ENCODE data around the gene RNF7.

GRCh38 chr3:141722081-141722480, 16.0 kb upstream of the RNF7 start:
- TF ChIP-seq CTCF (IDR thresholded peaks at IDR 0.05; ENCODE audit: low read length) = no peak
- TF ChIP-seq EZH2 (IDR thresholded peaks at IDR 0.05; ENCODE audit: borderline replicate concordance, low read length) = no peak

All from OCI-LY1 (cell line).